AG04450 (cell line): ENCODE measurements around the gene STK11IP. TPM values are rescaled to one million over a fixed set of nuclear protein-coding genes. Genes with fewer than 3 reads are reported as not detected.

Experiments
- CTCF ChIA-PET: fragments of 300-600, 350-600 bp; formaldehyde crosslinking; extraction: SDS; loops from one replicate; lab custom pipeline; 2022; ENCODE audit warnings: antibody characterized with exemption, inconsistent platforms; lab: Charles Lee
- POLR2A ChIA-PET: fragments of 350-600 bp; formaldehyde crosslinking; extraction: SDS; loops from one replicate; lab custom pipeline; 2021; ENCODE audit warnings: antibody characterized with exemption, inconsistent platforms; lab: Yijun Ruan, JAX
- DNase-seq: peaks from one replicate; pipeline ENCODE4 v3.0.0-alpha.2; 2011; ENCODE audit warnings: low read depth, low spot score
- H3K27ac ChIP-seq: one replicate; pipeline ENCODE4 v1.5.1; 2012; ENCODE audit warnings: low read depth, low read length, control low read depth
- H3K27me3 ChIP-seq: one replicate; pipeline ENCODE4 v1.6.0; 2012; ENCODE audit warnings: low read length; ENCODE audit not compliant: control insufficient read depth, insufficient read depth
- H3K4me3 ChIP-seq: 2 replicates; pipeline ENCODE4 v1.5.1; 2011; ENCODE audit warnings: mild to moderate bottlenecking, low read depth, low read length, control low read depth
- H3K9me3 ChIP-seq: 2 replicates; pipeline ENCODE4 v1.5.1; 2012; ENCODE audit warnings: low read length; ENCODE audit not compliant: control insufficient read depth, insufficient read depth
- CTCF ChIP-seq: IDR thresholded peaks from 2 replicates; pipeline ENCODE4 v1.5.1; 2011; ENCODE audit warnings: low read depth, low read length, control low read depth, inconsistent platforms
- polyA plus RNA-seq: library from polyadenylated mRNA; depleted of rRNA; stranded (reverse); fragments of >200 nt; gene quantifications from 2 replicates; pipeline ENCODE4 v1.2.3, GENCODE V29; 2011

STK11IP gene
- polyA plus RNA-seq, 1 experiment, result 7.7 TPM

DNA sequence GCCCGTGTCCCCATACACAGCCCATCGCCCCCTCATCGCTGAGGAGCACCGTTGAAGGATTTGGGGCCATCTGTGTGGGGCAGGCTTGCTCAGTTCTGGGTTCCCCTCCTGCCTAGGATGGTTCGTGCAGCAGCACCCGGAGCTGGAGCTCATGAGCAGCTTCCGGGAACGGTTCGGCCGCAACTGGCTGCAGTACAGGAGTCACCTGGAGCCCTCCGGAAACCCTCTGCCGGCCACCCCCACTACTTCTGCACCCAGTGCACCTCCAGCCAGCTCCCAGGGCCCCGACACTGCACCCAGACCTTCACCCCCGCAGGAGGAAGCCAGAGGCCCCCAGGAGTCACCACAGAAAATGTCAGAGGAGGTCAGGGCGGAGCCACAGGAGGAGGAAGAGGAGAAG is 10.3 kb downstream of the STK11IP start:
- Histone ChIP-seq H3K27me3 (no peaks in the 10 kb centered on the region), H3K4me3 (no peak overlapping the region), H3K9me3 (no peaks in the 10 kb centered on the region), H3K27ac (no peak overlapping the region)
- ChIA-PET CTCF (interaction anchor here (2.5 kb wide), 1 partner anchor 12 kb away, joined by 6 read pairs; no protein-coding TSS in a partner anchor), POLR2A (no interaction called here)
- no peak for DNase-seq
- no peak for TF ChIP-seq CTCF

GRCh38 chr2:219608399-219608964 is 10.8 kb downstream of the STK11IP start:
- H3K27ac ChIP-seq, result no peak overlapping the region
- ChIA-PET POLR2A (no interaction called here), CTCF (no interaction called here)
- no peaks in the 10 kb centered on the region for H3K27me3 ChIP-seq
- no peak for TF ChIP-seq CTCF
- no peak for DNase-seq
- H3K9me3 ChIP-seq, result no peaks in the 10 kb centered on the region
- H3K4me3 ChIP-seq, result no peak overlapping the region

DNA sequence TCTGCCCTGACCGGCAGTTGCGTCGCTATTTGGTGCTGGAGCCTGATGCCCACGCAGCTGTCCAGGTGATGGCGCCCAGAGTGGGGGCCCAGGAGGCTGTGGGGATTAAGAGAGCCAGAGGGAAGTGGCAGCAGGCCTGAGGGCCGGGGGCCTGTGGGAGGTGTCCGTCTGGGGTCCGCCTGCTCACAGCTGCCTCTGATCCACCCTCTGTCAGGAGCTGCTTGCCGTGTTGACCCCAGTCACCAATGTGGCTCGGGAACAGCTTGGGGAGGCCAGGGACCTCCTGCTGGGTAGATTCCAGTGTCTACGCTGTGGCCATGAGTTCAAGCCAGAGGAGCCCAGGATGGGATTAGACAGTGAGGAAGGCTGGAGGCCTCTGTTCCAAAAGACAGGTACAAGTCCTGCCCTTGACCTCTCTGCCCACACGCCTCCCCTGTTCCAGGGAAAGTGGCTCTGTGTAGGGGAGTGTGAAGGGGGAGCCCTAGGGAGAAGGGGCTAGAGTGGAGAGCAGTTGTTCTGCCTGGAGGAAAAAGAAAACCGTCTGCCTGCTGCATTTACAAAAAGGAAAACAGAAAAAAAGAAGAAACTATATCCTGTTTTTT is 11.6 kb downstream of the STK11IP start:
- Histone ChIP-seq H3K9me3 (no peaks in the 10 kb centered on the region), H3K27me3 (no peaks in the 10 kb centered on the region), H3K27ac (no peak overlapping the region), H3K4me3 (no peak overlapping the region)
- no peak for TF ChIP-seq CTCF
- ChIA-PET CTCF (interaction anchor here (0.6 kb wide), 1 partner anchor 80 kb away, joined by 3 read pairs; no protein-coding TSS in a partner anchor), POLR2A (no interaction called here)
- no peak for DNase-seq

DNA sequence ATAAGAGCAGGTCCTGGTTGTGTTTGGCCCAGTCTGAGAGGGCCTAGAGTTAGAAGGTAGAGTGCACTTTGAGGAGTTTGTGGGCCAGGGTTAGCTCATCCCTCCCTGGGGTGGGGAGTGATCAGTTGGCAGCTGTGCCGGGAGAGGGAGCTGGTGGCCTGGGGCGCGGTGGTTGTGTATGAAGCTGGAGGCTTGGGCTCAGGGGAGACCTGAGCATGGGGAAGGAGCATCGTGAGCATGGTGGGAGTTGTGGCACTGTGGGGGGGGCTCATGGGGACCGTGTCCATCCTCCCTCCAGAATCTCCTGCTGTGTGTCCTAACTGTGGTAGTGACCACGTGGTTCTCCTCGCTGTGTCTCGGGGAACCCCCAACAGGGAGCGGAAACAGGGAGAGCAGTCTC is 13.6 kb downstream of the STK11IP start:
- POLR2A ChIA-PET, result no interaction called here
- H3K27ac ChIP-seq, result no peak overlapping the region
- H3K27me3 ChIP-seq, result no peaks in the 10 kb centered on the region
- H3K4me3 ChIP-seq, result no peak overlapping the region
- TF ChIP-seq CTCF, result no peak
- DNase-seq, result no peak
- no peaks in the 10 kb centered on the region for H3K9me3 ChIP-seq
- CTCF ChIA-PET, result no interaction called here

GRCh38 chr2:219611866-219612576 is 14.4 kb downstream of the STK11IP start:
- no peak for TF ChIP-seq CTCF
- no peak overlapping the region for H3K27ac ChIP-seq
- POLR2A ChIA-PET, result interaction anchor here (0.6 to 0.8 kb wide), 2 partner anchors 9 kb away, joined by 3 to 7 read pairs; no protein-coding TSS in a partner anchor
- CTCF ChIA-PET, result no interaction called here
- H3K27me3 ChIP-seq, result no peaks in the 10 kb centered on the region
- H3K9me3 ChIP-seq, result no peaks in the 10 kb centered on the region
- no peak overlapping the region for H3K4me3 ChIP-seq
- no peak for DNase-seq
